Urothelium cell line (cell line): Measurements from ENCODE around the gene SWAP70.

ENCODE experiments used
- DNase-seq: peaks from one replicate; pipeline ENCODE4 v3.0.0; 2011; ENCODE audit warnings: low spot score, mixed read lengths
- FAIRE-seq: peaks from 2 replicates; lab custom pipeline; 2011; peaks lifted over from hg19 to GRCh38; lab: Jason Lieb, UNC

The SWAP70 gene

DNA sequence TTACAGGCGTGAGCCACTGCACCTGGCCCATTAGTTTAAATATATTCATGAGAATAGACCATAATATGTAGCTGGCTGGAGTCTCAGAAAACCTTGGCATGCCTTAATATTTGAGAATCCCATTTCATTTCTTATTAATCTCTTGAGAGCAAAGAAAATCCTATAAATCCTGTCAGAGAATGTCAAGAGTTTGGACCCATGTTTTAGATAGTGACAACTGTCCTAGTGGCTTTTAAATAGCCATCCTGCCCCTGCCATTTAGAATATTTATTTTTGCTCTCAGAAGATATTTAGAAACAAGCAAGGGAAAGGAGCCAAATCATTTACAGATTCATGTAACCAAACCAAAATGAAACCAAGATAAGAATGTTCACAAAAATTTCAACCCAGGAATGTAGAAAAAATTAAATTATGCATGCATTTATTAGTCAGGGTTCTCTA is 107.2 kb downstream of the SWAP70 start:
- no peak for FAIRE-seq
- DNase-seq, result no peak

DNA sequence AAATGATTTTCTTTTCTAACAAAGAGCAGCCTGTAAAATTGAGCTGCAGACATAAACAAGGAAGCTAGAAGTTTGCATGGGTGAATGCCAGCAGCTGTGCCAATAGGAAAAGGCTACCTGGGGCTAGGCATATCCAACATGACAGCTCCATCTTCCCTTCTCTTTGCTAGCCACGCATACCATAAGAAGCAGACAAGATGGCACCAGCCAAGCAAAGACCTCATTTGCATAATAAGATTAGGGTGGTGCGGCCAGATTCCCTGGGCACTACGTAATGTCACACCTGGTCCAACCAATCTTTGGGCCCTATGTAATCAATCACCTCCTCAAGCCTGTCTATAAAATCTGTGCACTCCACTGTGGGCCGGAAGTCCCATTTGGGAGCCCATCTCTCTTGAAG is 108.3 kb downstream of the SWAP70 start:
- FAIRE-seq (no peak), DNase-seq (no peak)

GRCh38 chr11:9773524-9773923 is 109.6 kb downstream of the SWAP70 start:
- FAIRE-seq (no peak), DNase-seq (no peak)

GRCh38 chr11:9774109-9774508 is 110.2 kb downstream of the SWAP70 start:
- DNase-seq, result no peak
- FAIRE-seq, result no peak

GRCh38 chr11:9774591-9775397 is 110.9 kb downstream of the SWAP70 start:
- DNase-seq (no peak), FAIRE-seq (no peak)

GRCh38 chr11:9775398-9775779 is 111.5 kb downstream of the SWAP70 start:
- DNase-seq (no peak), FAIRE-seq (no peak)

GRCh38 chr11:9776203-9776602 is 112.3 kb downstream of the SWAP70 start:
- DNase-seq, result no peak
- no peak for FAIRE-seq

GRCh38 chr11:9777066-9777465 is 113.2 kb downstream of the SWAP70 start:
- DNase-seq, result no peak
- FAIRE-seq, result no peak

GRCh38 chr11:9777525-9777924 is 113.6 kb downstream of the SWAP70 start:
- DNase-seq, result no peak
- FAIRE-seq, result no peak

DNA sequence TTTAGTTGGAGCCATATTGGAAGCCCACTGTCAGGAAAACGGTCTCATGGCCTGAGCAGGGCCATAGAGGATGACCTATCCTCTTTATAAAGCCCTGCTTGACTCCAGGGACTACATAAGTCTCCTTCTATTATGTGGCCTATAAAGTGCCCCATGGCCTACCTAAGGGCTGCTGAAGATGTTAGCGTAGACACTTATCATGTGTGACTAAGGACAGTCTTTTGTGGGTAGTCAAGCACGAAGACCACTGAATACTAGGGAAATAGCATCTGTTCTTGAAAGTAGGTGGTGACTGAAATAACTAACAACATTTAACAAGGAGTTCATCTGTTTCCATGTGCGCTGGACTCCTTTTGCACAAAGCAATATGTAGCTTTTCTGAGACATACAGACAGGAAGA is 117.1 kb downstream of the SWAP70 start:
- no peak for DNase-seq
- FAIRE-seq, result no peak

DNA sequence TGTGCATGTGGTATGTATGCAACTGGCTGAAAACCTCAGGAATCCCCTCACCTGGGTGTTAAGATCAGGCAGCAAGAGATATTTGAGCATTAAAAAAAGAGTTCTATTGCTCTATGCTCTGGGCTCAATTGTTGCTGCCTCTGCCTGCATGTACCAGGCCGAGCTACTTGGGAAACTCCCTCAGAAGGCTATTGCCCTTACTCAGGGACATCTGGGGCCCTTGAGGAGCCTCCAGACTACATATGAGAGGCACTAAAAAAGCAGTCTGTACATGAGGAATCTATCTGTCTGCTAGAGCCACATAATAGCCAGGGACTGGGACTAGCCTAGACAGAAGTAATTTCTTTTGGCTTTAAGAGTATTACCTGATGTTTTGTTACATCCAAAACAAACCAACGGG is 120.1 kb downstream of the SWAP70 start:
- FAIRE-seq (no peak), DNase-seq (no peak)

DNA sequence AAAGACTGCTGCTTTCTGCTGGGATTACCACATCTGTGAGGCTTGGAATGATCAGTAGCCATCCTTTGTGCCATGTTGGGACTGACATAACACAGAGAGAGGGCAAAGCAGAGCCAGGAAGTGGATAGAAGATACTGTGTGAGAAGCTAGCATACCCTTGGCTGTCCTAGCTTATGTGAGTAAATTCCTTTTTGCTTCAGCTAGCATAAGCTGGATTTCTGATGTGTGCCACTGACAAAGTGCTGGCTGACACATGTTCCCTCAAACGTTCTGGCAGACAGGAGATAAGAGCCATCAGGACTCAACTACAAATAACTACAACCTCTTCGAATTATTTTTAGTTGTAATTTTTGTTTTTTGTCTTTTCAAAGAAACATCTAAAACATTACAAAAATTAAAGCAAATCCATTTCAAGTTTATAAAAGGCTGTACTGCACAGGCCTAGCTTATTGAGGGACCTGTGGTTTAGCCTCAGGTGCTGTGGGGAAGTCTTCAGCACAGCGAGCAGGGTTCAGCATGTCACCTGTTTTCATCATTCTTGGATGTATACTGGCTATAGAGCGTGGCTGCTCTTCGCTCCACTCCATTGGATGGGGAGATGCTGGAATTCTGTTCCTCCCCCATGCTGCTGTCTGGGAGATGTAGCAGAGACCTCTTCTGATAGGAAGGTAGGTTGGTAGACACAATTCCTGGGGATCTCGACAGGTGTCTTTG is 120.9 kb downstream of the SWAP70 start:
- FAIRE-seq (no peak), DNase-seq (no peak)

DNA sequence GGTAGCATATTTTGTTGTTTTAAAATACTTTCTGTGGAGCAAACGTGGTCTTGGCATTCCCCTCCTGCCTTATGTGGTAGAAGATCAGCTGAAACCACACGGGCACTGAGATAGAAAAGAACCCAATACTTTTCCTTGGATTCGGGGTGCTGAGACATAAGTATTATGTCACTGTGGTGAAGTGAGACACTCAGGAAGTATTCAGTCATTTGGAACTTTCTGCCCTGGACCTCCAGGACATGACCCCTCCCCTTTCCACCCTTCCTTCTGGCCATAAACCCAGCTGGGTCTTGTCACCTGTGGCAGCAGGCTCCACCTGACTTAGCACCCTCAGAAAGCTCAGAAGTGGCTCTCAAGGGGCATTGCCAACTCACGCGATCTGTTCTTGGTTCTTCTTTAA is 123.4 kb downstream of the SWAP70 start:
- DNase-seq, result no peak
- FAIRE-seq, result no peak

GRCh38 chr11:9787981-9788521 is 124.2 kb downstream of the SWAP70 start:
- DNase-seq (no peak), FAIRE-seq (no peak)

DNA sequence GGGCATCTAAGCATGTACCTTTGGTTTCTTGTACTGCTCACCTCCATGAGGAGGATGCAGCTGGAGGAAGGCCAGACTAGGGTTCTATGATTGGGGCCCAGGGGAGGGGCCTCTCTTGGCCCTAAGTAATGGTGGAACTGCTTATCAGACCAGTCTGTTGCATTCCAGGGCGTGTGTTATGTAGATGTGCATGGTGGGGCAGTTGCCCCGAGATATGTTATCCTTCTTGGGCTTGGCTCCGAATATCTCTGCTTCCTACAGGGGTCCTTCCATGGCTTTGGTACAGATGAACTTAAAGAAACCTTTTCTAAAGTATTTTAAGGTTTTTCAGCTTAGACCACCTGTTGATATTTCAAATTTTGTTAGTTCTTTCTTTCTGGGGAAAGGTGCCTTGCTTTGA is 126.0 kb downstream of the SWAP70 start:
- DNase-seq (no peak), FAIRE-seq (no peak)

DNA sequence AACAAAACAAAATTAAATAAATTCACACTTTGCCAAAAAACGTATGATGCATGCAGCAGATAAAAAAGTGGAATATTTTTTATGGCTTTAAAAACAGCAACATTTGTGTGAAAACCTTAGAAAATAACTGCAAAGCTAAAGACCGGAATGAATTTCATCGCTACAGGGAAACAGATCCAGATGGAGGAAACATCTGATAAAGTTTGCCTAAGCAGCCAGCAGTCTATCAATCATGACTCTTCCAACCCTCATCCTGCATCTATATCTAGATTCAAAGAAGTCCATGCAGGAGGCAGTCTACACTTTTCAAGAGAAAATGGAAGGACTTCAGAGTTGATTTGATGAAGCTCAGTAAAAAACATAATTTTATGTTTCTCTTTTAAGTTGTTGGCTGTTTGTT is 126.8 kb downstream of the SWAP70 start:
- FAIRE-seq, result no peak

DNA sequence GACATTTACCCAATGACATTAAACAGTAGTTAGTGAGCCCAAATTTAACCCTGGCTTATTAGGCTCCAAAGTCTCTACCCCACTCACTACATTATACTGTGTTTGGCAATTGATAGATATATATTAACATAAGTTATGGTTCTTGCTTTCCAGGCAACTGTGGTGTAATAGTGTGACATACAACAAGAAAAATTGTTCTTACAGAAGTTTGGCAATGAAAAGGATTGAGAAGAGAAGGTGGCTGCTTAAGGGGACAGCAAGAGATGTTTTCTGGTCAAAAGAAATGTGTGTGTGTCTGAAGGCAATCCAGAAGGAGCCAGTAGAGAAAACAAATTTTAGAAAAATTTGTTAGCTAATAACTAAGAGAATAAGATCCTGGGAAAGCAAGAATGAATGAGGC is 132.4 kb downstream of the SWAP70 start:
- FAIRE-seq (no peak), DNase-seq (no peak)

More for the DNA sequence above, 126.8 kb downstream of the SWAP70 start:
- no peak for DNase-seq

DNA sequence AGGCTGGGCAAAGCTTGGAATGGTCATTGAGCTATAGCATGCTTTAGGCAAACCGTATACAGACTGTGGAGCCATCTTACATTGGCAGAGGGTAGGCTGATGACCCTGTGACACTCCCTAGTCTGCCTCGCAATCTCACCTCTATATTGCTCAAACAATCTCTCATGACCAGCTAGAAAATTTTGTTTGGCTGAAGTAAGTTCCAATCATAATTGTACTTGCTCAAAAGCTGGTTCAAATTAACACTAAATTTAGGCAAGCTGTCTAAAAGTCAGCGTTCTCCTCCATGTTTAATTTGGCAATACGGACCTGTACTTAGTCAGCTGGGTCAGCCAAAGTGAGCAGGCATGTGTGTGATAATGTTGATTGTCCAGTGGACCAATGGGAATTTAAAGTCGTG is 133.0 kb downstream of the SWAP70 start:
- FAIRE-seq (no peak), DNase-seq (no peak)

GRCh38 chr11:9797300-9797699 is 133.4 kb downstream of the SWAP70 start:
- FAIRE-seq (no peak), DNase-seq (no peak)

DNA sequence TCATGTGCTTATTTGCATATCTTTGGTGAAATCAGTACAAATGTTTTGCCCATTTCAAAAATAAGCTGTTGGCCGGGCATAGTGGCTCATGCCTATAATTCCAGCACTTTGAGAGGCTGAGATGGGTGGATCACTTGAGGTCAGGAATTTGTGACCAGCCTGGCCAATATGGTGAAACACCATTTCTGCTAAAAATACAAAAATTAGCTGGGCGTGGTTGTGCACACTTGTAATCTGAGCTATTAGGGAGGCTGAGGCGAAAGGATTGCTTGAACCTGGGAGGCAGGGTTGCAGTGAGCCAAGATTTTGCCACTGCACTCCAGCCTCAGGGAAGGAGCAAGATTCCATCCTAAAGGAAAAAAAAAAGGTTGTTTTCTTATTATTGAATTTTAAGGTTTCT is 136.0 kb downstream of the SWAP70 start:
- DNase-seq, result no peak
- no peak for FAIRE-seq

DNA sequence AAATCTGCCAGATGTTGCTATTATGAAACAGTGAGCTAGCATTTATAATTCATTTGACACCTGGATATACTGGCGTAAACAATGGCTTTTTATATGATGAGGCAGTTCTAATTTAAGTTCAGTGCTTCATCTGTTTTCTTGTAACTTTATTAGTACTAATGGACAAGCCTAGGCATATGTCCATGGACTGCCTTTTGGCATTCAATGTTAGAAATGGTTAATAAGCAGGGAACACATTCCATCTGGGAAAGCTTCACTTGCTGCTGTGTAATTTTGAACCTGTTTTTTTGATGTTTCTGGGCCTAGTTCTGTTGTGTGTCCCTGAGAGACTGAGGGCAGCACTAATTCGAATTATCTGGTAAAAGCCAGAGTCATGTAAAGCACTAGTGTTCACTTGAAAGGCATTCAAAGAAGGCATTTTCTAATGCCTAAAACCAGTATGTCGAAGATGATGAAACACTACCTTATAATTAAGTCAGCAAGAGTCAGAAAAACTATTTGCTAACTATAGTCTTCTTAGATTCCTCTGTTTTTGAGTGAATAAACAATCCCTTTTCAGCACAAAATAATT is 138.5 kb downstream of the SWAP70 start:
- no peak for FAIRE-seq
- DNase-seq, result no peak
